OCI-LY1 (cell line): ENCODE results near the gene ABHD1.

Experiments
- H2AFZ ChIP-seq: fragments of 200-600 bp; sonication (generic), shearing (Covaris generic); 2 replicates; pipeline ENCODE4 v1.6.0; 2014; ENCODE audit warnings: antibody characterized with exemption, mild to moderate bottlenecking, low read length
- H3F3A ChIP-seq: fragments of 200-600 bp; sonication (generic), shearing (Covaris generic); 2 replicates; pipeline ENCODE4 v1.6.0; 2014; ENCODE audit warnings: mild to moderate bottlenecking, antibody characterized with exemption, low read length, moderate library complexity; ENCODE audit not compliant: insufficient read depth
- H3K27ac ChIP-seq: fragments of 200-600 bp; sonication (generic); 2 replicates; pipeline ENCODE4 v1.5.1; 2014; ENCODE audit warnings: low read length, mixed run types, mild to moderate bottlenecking, low read depth; ENCODE audit not compliant: poor library complexity, severe bottlenecking
- H3K27me3 ChIP-seq: fragments of 200-600 bp; sonication (generic); 2 replicates; pipeline ENCODE4 v1.6.0; 2014; ENCODE audit warnings: antibody characterized with exemption, mild to moderate bottlenecking, low read length, moderate library complexity; ENCODE audit not compliant: insufficient read depth
- H3K36me3 ChIP-seq: fragments of 200-600 bp; sonication (generic); 2 replicates; pipeline ENCODE4 v1.6.1; 2014; ENCODE audit warnings: mild to moderate bottlenecking, antibody characterized with exemption, low read length, moderate library complexity, mixed read lengths; ENCODE audit not compliant: insufficient read depth
- H3K4me1 ChIP-seq: fragments of 200-600 bp; sonication (generic); 2 replicates; pipeline ENCODE4 v1.5.1; 2014; ENCODE audit warnings: mild to moderate bottlenecking, low read length, moderate library complexity; ENCODE audit not compliant: insufficient read depth, severe bottlenecking
- H3K4me2 ChIP-seq: fragments of 200-600 bp; sonication (generic), shearing (Covaris generic); 2 replicates; pipeline ENCODE4 v1.6.1; 2014; ENCODE audit warnings: low read length
- H3K4me3 ChIP-seq: fragments of 200-600 bp; sonication (generic); 2 replicates; pipeline ENCODE4 v1.5.1; 2014; ENCODE audit warnings: low read length, low read depth, mild to moderate bottlenecking, mixed read lengths; ENCODE audit not compliant: poor library complexity, severe bottlenecking
- H3K79me2 ChIP-seq: fragments of 200-600 bp; shearing (Covaris generic); 2 replicates; pipeline ENCODE4 v1.6.1; 2016; ENCODE audit warnings: mixed run types, low read length, mixed read lengths; ENCODE audit not compliant: insufficient read depth
- H3K9ac ChIP-seq: fragments of 200-600 bp; sonication (generic), shearing (Covaris generic); 2 replicates; pipeline ENCODE4 v1.6.1; 2014; ENCODE audit warnings: mild to moderate bottlenecking, low read length, mixed read lengths
- H3K9me2 ChIP-seq: fragments of 200-600 bp; sonication (generic), shearing (Covaris generic); 2 replicates; pipeline ENCODE4 v1.6.1; 2014; ENCODE audit warnings: low read depth, mild to moderate bottlenecking, low read length, mixed read lengths
- H3K9me3 ChIP-seq: fragments of 200-600 bp; shearing (Covaris generic); 2 replicates; pipeline ENCODE4 v1.6.1; 2014; ENCODE audit warnings: low read length, mixed read lengths
- H4K20me1 ChIP-seq: fragments of 200-600 bp; sonication (generic), shearing (Covaris generic); 2 replicates; pipeline ENCODE4 v1.6.0; 2016; ENCODE audit warnings: mild to moderate bottlenecking, low read length; ENCODE audit not compliant: insufficient read depth
- CTCF ChIP-seq: fragments of 200-600 bp; sonication (generic), shearing (Covaris generic); IDR thresholded peaks from 2 replicates; pipeline ENCODE4 v1.5.1; 2017; ENCODE audit warnings: mild to moderate bottlenecking, antibody characterized with exemption, low read length, moderate library complexity, mixed read lengths
- EZH2 ChIP-seq: fragments of 200-600 bp; sonication (generic), shearing (Covaris generic); IDR thresholded peaks from 2 replicates; pipeline ENCODE4 v1.8.0; 2017; ENCODE audit warnings: borderline replicate concordance, mixed run types, mild to moderate bottlenecking, antibody characterized with exemption, low read length, moderate library complexity, mixed read lengths

Gene ABHD1

DNA sequence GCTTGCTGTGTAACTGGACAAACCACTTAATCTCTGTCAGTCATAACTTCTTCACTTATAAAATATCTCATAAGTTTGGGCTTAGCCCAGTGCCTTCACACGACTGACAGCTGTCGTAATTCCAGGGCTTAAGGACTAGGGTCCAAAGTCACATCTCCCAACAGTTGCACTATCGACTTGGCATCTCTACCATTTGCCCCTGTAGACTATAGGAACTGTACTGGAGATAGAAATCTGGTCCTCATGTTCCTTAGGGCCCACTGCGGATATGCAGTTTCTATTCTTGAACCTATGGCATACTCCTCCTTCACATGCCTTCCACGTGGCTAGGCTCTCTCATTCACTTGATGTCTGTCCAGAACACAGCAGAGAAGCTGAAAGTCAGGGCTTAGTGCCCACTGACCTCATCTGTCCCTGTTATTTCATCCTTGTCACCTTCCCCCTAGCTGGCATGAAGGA lies 2.7 kb downstream of the ABHD1 start:
- H2AFZ ChIP-seq: no peak overlapping the region
- TF ChIP-seq EZH2 (no peak), CTCF (no peak)
- H3K27me3 ChIP-seq: no peaks in the 10 kb centered on the region
- H3K36me3 ChIP-seq: peaks cover 18% of the 10 kb centered on the region
- no peaks in the 10 kb centered on the region for H3K9me3 ChIP-seq
- H3K27ac ChIP-seq: no peak overlapping the region
- no peaks in the 10 kb centered on the region for H4K20me1 ChIP-seq
- peaks cover 12% of the 10 kb centered on the region for H3K4me1 ChIP-seq
- H3K4me2 ChIP-seq: no peak overlapping the region
- no peak overlapping the region for H3K4me3 ChIP-seq
- no peaks in the 10 kb centered on the region for H3K79me2 ChIP-seq
- H3K9me2 ChIP-seq: no peaks in the 10 kb centered on the region
- no peak overlapping the region for H3K9ac ChIP-seq
- H3F3A ChIP-seq: no peaks in the 10 kb centered on the region

DNA sequence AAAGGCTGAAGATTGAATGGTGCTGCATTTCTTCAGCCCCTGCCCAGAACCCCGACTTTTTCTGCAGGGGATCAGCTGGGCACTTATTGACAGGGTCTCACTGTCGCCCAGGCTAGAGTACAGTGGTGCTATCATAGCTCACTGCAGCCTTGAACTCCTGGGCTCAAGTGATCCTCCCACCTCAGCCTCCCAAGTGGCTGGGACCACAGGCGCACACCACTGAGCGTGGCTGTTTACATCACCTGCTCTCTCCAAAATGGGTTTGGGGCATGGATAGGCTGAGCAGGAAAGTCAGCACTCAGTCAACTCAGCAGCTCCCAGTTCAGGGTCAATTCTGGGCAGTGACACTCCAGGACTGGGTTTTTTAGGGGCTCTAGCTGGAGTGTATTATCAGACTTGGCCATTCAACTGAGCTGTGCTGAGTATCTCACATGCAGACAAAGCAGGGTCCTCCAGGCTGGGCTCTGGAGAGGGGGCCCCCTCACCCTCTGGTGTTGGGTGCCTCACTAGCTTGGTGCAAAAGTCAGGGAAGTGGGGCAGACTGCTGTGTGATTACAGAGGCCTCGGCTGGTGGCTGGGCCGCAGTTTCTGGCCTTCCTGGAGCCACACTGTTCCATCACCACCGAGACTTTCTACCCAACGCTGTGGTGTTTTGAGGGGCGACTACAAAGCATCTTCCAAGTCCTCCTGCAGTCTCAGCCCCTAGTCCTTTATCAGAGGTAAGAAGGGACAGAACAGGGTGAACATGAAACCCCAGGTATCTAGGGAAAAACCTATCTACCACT lies 4.5 kb downstream of the ABHD1 start:
- Histone ChIP-seq H3K9me2 (no peaks in the 10 kb centered on the region), H2AFZ (no peak overlapping the region), H3K36me3 (peaks cover 34% of the 10 kb centered on the region), H3K79me2 (no peaks in the 10 kb centered on the region), H3K4me3 (no peak overlapping the region), H4K20me1 (no peaks in the 10 kb centered on the region), H3K4me1 (peaks cover 12% of the 10 kb centered on the region), H3K9me3 (no peaks in the 10 kb centered on the region), H3K27me3 (no peaks in the 10 kb centered on the region), H3K27ac (no peak overlapping the region), H3K9ac (no peak overlapping the region), H3F3A (no peaks in the 10 kb centered on the region), H3K4me2 (no peak overlapping the region)
- TF ChIP-seq CTCF (no peak), EZH2 (no peak)

- TF ChIP-seq CTCF (no peak), EZH2 (no peak)
- Histone ChIP-seq H3K4me1 (peaks cover 12% of the 10 kb centered on the region), H3K4me3 (no peak overlapping the region), H3K9ac (no peak overlapping the region), H3K27ac (no peak overlapping the region), H3K79me2 (no peaks in the 10 kb centered on the region), H3K9me3 (no peaks in the 10 kb centered on the region), H3K36me3 (peaks cover 34% of the 10 kb centered on the region), H3K4me2 (no peak overlapping the region), H3F3A (no peaks in the 10 kb centered on the region), H2AFZ (no peak overlapping the region), H4K20me1 (no peaks in the 10 kb centered on the region), H3K27me3 (no peaks in the 10 kb centered on the region), H3K9me2 (no peaks in the 10 kb centered on the region)
Measured at GRCh38 chr2:27128668-27129571, 5.3 kb downstream of the ABHD1 start.
